Measurements from ENCODE around the gene PDCD1. TPM values are rescaled to one million over a fixed set of nuclear protein-coding genes. Genes with fewer than 3 reads are reported as not detected.
"Not testable (repeated sequence)": the region's sequence is repeated elsewhere in the genome, so short reads cannot be mapped to it uniquely, and the experiment has no call there.

Gene PDCD1
- polyA plus RNA-seq, 1 experiment: not detected

DNA sequence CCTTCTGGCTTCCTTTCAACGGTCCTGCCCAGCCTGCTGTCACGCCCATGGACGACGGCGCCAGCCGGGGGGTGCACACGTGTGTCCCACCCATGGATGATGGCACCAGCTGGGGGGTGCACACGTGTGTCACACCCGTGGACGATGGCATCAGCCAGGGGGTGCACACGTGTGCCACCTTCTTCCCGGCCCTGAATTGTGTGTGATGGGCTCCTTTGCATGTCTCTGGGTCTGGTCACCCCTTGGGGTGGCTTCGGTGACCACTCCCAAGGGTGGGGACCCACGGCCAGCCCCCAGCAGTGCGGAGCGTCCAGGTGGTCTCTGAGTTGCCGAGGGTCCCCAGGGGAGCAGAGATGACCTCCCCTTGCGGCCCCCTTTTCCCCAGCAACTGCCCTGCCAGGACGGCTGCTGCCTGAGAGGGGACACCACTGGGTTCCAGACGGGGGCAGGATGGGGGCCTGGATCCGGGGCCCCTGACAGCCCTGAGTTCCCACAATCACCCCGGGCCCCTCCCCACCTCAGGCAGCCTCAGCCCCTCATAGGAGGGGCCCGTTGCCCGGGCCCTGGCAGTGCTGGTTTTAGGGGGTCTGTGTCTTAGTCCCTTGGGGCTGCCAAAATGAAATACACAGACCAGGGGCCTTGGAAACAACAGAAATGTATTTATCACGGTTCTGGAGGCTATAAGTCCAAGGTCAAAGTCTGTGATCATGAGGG, 40.3 kb downstream of the PDCD1 start:
- H3K4me3 ChIP-seq (ENCODE audit: low read depth, low read length): no peak overlapping the region
- no peak overlapping the region for H3K27ac ChIP-seq (ENCODE audit: low read depth, low read length)
- CTCF ChIA-PET: no interaction called here
- DNase-seq (ENCODE audit: low read depth, low spot score): no peak
- POLR2A ChIA-PET: no interaction called here
- TF ChIP-seq, protein P1, sequence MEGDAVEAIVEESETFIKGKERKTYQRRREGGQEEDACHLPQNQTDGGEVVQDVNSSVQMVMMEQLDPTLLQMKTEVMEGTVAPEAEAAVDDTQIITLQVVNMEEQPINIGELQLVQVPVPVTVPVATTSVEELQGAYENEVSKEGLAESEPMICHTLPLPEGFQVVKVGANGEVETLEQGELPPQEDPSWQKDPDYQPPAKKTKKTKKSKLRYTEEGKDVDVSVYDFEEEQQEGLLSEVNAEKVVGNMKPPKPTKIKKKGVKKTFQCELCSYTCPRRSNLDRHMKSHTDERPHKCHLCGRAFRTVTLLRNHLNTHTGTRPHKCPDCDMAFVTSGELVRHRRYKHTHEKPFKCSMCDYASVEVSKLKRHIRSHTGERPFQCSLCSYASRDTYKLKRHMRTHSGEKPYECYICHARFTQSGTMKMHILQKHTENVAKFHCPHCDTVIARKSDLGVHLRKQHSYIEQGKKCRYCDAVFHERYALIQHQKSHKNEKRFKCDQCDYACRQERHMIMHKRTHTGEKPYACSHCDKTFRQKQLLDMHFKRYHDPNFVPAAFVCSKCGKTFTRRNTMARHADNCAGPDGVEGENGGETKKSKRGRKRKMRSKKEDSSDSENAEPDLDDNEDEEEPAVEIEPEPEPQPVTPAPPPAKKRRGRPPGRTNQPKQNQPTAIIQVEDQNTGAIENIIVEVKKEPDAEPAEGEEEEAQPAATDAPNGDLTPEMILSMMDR (IDR thresholded peaks at IDR 0.05; ENCODE audit: low read depth, low read length): no peak
- peaks cover 44% of the 10 kb centered on the region for H3K9me3 ChIP-seq (ENCODE audit: control insufficient read depth, insufficient read depth, low read length)
- H3K27me3 ChIP-seq (ENCODE audit: control insufficient read depth, insufficient read depth, low read length): peaks cover 3% of the 10 kb centered on the region

- H3K4me3 ChIP-seq (ENCODE audit: low read depth, low read length); POLR2A ChIA-PET; CTCF ChIA-PET; H3K27me3 ChIP-seq (ENCODE audit: control insufficient read depth, insufficient read depth, low read length); H3K27ac ChIP-seq (ENCODE audit: low read depth, low read length); DNase-seq (ENCODE audit: low read depth, low spot score): not testable (repeated sequence)
- peaks cover 44% of the 10 kb centered on the region for H3K9me3 ChIP-seq (ENCODE audit: control insufficient read depth, insufficient read depth, low read length)
Observed at GRCh38 chr2:241817821-241818215, 40.9 kb downstream of the PDCD1 start.

DNA sequence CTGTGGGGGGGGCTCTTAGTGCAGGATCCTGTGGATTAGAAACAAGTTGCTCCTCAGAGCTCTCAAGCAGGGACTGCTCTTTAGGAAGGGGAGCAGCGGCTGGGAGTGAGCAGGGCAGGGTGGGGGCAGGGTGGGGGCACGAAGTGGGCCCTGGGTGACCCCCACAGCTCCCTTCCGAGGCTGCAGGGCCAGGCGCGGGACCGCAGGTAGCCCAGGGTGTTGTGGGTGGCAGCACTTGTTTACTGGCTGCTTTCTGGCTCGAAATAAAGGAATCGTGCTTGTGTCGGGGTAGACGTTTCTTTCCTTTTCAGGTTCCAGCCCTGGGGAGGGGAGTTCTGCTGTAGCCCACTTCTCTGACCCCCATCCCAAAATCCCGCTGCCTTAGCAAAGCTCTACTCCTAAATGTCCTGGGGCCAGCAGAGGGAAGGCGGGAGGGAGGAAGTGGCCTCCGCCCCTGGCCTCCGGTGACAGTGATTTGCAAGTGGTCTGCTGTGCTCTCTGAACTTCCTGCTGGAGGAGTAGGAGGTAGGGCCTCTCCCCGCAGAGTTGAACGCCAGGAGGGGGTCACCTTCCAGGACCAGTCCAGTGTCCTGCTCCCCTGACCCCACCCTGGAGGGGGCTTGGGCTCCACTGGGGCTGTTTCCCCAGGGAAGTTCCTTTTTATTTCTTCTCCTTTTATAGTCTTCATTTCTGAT, 41.4 kb downstream of the PDCD1 start:
- no peak overlapping the region for H3K4me3 ChIP-seq (ENCODE audit: low read depth, low read length)
- ChIA-PET POLR2A (no interaction called here), CTCF (no interaction called here)
- H3K9me3 ChIP-seq (ENCODE audit: control insufficient read depth, insufficient read depth, low read length): peaks cover 44% of the 10 kb centered on the region
- no peak overlapping the region for H3K27ac ChIP-seq (ENCODE audit: low read depth, low read length)
- DNase-seq (ENCODE audit: low read depth, low spot score): no peak
- TF ChIP-seq, protein P1 (IDR thresholded peaks at IDR 0.05; ENCODE audit: low read depth, low read length): no peak
- peaks cover 3% of the 10 kb centered on the region for H3K27me3 ChIP-seq (ENCODE audit: control insufficient read depth, insufficient read depth, low read length)

GRCh38 chr2:241816431-241817121, 42.1 kb downstream of the PDCD1 start:
- CTCF ChIA-PET: no interaction called here
- Histone ChIP-seq H3K4me3 (ENCODE audit: low read depth, low read length) (no peak overlapping the region), H3K9me3 (ENCODE audit: control insufficient read depth, insufficient read depth, low read length) (peaks cover 38% of the 10 kb centered on the region), H3K27me3 (ENCODE audit: control insufficient read depth, insufficient read depth, low read length) (peaks cover 3% of the 10 kb centered on the region), H3K27ac (ENCODE audit: low read depth, low read length) (no peak overlapping the region)
- no peak for DNase-seq (ENCODE audit: low read depth, low spot score)
- TF ChIP-seq, protein P1 (IDR thresholded peaks at IDR 0.05; ENCODE audit: low read depth, low read length): no peak
- POLR2A ChIA-PET: no interaction called here

GRCh38 chr2:241815477-241816430, 42.9 kb downstream of the PDCD1 start:
- TF ChIP-seq, protein P1 (IDR thresholded peaks at IDR 0.05; ENCODE audit: low read depth, low read length): no peak
- Histone ChIP-seq H3K9me3 (ENCODE audit: control insufficient read depth, insufficient read depth, low read length) (peaks cover 30% of the 10 kb centered on the region), H3K27ac (ENCODE audit: low read depth, low read length) (no peak overlapping the region), H3K4me3 (ENCODE audit: low read depth, low read length) (no peak overlapping the region), H3K27me3 (ENCODE audit: control insufficient read depth, insufficient read depth, low read length) (peaks cover 3% of the 10 kb centered on the region)
- POLR2A ChIA-PET: no interaction called here
- DNase-seq (ENCODE audit: low read depth, low spot score): no peak
- CTCF ChIA-PET: no interaction called here

Data from AG04450 (cell line).